ENCODE results near the gene PDGFC.

Gene PDGFC

DNA sequence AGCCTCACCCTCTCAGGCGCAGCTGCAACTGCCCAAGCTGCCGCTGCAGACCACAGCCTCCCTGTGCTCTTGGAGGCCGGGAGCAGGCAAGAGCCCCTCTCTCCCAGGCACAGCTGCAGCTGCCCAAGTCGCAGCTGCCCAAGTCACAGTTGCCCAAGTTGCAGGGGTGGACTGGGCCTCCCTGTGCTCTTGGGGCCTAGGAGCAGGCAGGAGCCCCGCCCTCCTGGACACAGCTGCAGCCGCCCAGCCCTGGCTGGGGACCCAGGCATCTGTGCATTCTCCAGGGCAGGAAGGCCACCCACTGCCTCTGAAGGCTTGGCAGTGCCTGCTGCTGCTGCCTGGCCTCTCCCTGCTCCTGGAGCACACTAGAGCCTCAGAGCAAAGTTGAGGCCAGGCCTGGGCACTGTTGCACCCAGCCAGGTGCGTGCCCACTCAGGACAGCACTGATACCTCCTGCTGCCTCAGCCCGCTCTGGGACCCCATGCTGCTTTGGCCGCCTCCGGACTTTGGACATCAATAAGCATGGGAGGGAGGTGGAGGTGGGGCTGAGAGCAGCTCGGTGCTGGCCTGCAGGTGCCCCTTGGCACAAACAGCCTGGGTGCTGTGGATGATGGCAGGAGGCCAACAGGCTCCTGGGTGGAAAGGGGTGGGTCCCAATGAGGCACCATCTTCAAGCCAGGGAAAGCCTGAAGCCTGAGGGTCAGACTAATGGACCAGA lies 247.5 kb downstream of the PDGFC start:
- H3K9me3 ChIP-seq (ENCODE audit: insufficient read depth, low read length, severe bottlenecking): peaks cover 3% of the 10 kb centered on the region
- no peak overlapping the region for H3K4me2 ChIP-seq (ENCODE audit: insufficient read depth, low read length)
- no peak overlapping the region for H3K9ac ChIP-seq (ENCODE audit: low read depth, low read length)
- H3K4me3 ChIP-seq (ENCODE audit: low read depth in 1 of 2, low read length in 2 of 2): no peak overlapping the region
- no peaks in the 10 kb centered on the region for H3K4me1 ChIP-seq (ENCODE audit: insufficient read depth, low read length)
- no peaks in the 10 kb centered on the region for H3K36me3 ChIP-seq (ENCODE audit: insufficient read depth, low read length)
- no peak for ATAC-seq (ENCODE audit: insufficient read depth, low read depth)
- H2AFZ ChIP-seq (ENCODE audit: low read depth, low read length): no peak overlapping the region
- H3K27me3 ChIP-seq (ENCODE audit: insufficient read depth, low read length, poor library complexity): no peaks in the 10 kb centered on the region
- no peaks in the 10 kb centered on the region for H3K79me2 ChIP-seq (ENCODE audit: insufficient read depth, low read length)
- TF ChIP-seq EZH2 (IDR thresholded peaks at IDR 0.05; ENCODE audit: borderline replicate concordance, low read depth, low read length, severe bottlenecking): no peak
- TF ChIP-seq CTCF (IDR thresholded peaks at IDR 0.05; ENCODE audit: borderline replicate concordance, extremely low read depth, low read length, poor library complexity, severe bottlenecking): no peak
- H3K27ac ChIP-seq (ENCODE audit: low read length): no peak overlapping the region
- DNase-seq: no peak
- H4K20me1 ChIP-seq (ENCODE audit: insufficient read depth, low read length): no peaks in the 10 kb centered on the region

GRCh38 chr4:156718226-156718625 lies 253.4 kb downstream of the PDGFC start:
- H3K27me3 ChIP-seq (ENCODE audit: insufficient read depth, low read length, poor library complexity): no peaks in the 10 kb centered on the region
- no peak overlapping the region for H3K27ac ChIP-seq (ENCODE audit: low read length)
- no peaks in the 10 kb centered on the region for H3K4me1 ChIP-seq (ENCODE audit: insufficient read depth, low read length)
- no peaks in the 10 kb centered on the region for H4K20me1 ChIP-seq (ENCODE audit: insufficient read depth, low read length)
- no peak overlapping the region for H3K4me3 ChIP-seq (ENCODE audit: low read depth in 1 of 2, low read length in 2 of 2)
- H3K36me3 ChIP-seq (ENCODE audit: insufficient read depth, low read length): no peaks in the 10 kb centered on the region
- no peak for ATAC-seq (ENCODE audit: insufficient read depth, low read depth)
- no peaks in the 10 kb centered on the region for H3K79me2 ChIP-seq (ENCODE audit: insufficient read depth, low read length)
- no peak overlapping the region for H2AFZ ChIP-seq (ENCODE audit: low read depth, low read length)
- H3K9me3 ChIP-seq (ENCODE audit: insufficient read depth, low read length, severe bottlenecking): no peaks in the 10 kb centered on the region
- DNase-seq: no peak
- no peak overlapping the region for H3K9ac ChIP-seq (ENCODE audit: low read depth, low read length)
- TF ChIP-seq EZH2 (IDR thresholded peaks at IDR 0.05; ENCODE audit: borderline replicate concordance, low read depth, low read length, severe bottlenecking): no peak
- no peak for TF ChIP-seq CTCF (IDR thresholded peaks at IDR 0.05; ENCODE audit: borderline replicate concordance, extremely low read depth, low read length, poor library complexity, severe bottlenecking)
- no peak overlapping the region for H3K4me2 ChIP-seq (ENCODE audit: insufficient read depth, low read length)

- no peak for TF ChIP-seq CTCF (IDR thresholded peaks at IDR 0.05; ENCODE audit: borderline replicate concordance, extremely low read depth, low read length, poor library complexity, severe bottlenecking)
- TF ChIP-seq EZH2 (IDR thresholded peaks at IDR 0.05; ENCODE audit: borderline replicate concordance, low read depth, low read length, severe bottlenecking): no peak
- Histone ChIP-seq H3K9ac (ENCODE audit: low read depth, low read length) (no peak overlapping the region), H3K27me3 (ENCODE audit: insufficient read depth, low read length, poor library complexity) (no peaks in the 10 kb centered on the region), H3K9me3 (ENCODE audit: insufficient read depth, low read length, severe bottlenecking) (no peaks in the 10 kb centered on the region), H3K36me3 (ENCODE audit: insufficient read depth, low read length) (no peaks in the 10 kb centered on the region), H3K27ac (ENCODE audit: low read length) (no peak overlapping the region), H3K4me1 (ENCODE audit: insufficient read depth, low read length) (no peaks in the 10 kb centered on the region), H3K79me2 (ENCODE audit: insufficient read depth, low read length) (no peaks in the 10 kb centered on the region), H3K4me3 (ENCODE audit: low read depth in 1 of 2, low read length in 2 of 2) (no peak overlapping the region), H4K20me1 (ENCODE audit: insufficient read depth, low read length) (no peaks in the 10 kb centered on the region), H3K4me2 (ENCODE audit: insufficient read depth, low read length) (no peak overlapping the region), H2AFZ (ENCODE audit: low read depth, low read length) (no peak overlapping the region)
- no peak for DNase-seq
- ATAC-seq (ENCODE audit: insufficient read depth, low read depth): no peak
Measured at GRCh38 chr4:156711193-156711590, 260.4 kb downstream of the PDGFC start.

Data from DND-41 (cell line).